ENCODE results near the gene ZNF497.

Gene ZNF497

GRCh38 chr19:58346961-58347929, 15.3 kb downstream of the ZNF497 start:
- DNase-seq: peak; percentile 73

GRCh38 chr19:58345558-58345957, 17.0 kb downstream of the ZNF497 start:
- no peak for DNase-seq

- DNase-seq: no peak
Observed at GRCh38 chr19:58338825-58339558, 23.6 kb downstream of the ZNF497 start.

- no peak for DNase-seq
Observed at GRCh38 chr19:58338336-58338735, 24.2 kb downstream of the ZNF497 start.

GRCh38 chr19:58336820-58337219, 25.7 kb downstream of the ZNF497 start:
- no peak for DNase-seq

GRCh38 chr19:58336216-58336615, 26.3 kb downstream of the ZNF497 start:
- DNase-seq: no peak

- no peak for DNase-seq
Observed at GRCh38 chr19:58335630-58336029, 26.9 kb downstream of the ZNF497 start.

- no peak for DNase-seq
Observed at GRCh38 chr19:58334691-58335249, 27.8 kb downstream of the ZNF497 start.

- DNase-seq: no peak
Observed at GRCh38 chr19:58332697-58333096, 29.9 kb downstream of the ZNF497 start.

GRCh38 chr19:58330458-58330857, 32.1 kb downstream of the ZNF497 start:
- no peak for DNase-seq

- peak; percentile 18 for DNase-seq
Observed at GRCh38 chr19:58328999-58329398, 33.6 kb downstream of the ZNF497 start.

GRCh38 chr19:58326914-58327726, 35.4 kb downstream of the ZNF497 start, which contains the start of gene ZSCAN22:
Gene ZSCAN22 (plus strand): TSS chr19:58326994. CDS start chr19:58334803, 7,809 bp downstream.
- DNase-seq: peak; percentile 96

- DNase-seq: no peak
Observed at GRCh38 chr19:58326501-58326913, 36.0 kb downstream of the ZNF497 start.

- peak; percentile 27 for DNase-seq
Observed at GRCh38 chr19:58325311-58326022, 37.1 kb downstream of the ZNF497 start.

- DNase-seq: no peak
Observed at GRCh38 chr19:58319241-58319640, 43.3 kb downstream of the ZNF497 start.

GRCh38 chr19:58318297-58318696, 44.3 kb downstream of the ZNF497 start:
- no peak for DNase-seq

- no peak for DNase-seq
Observed at GRCh38 chr19:58317476-58318072, 45.0 kb downstream of the ZNF497 start.

- DNase-seq: no peak
Observed at GRCh38 chr19:58315580-58315979, 47.0 kb downstream of the ZNF497 start.

- no peak for DNase-seq
Observed at GRCh38 chr19:58311345-58311865, 51.1 kb downstream of the ZNF497 start.

GRCh38 chr19:58310685-58311084, 51.9 kb downstream of the ZNF497 start:
- peak; percentile 22 for DNase-seq

GRCh38 chr19:58307736-58308135, 54.8 kb downstream of the ZNF497 start:
- no peak for DNase-seq

All from stimulated activated CD4-positive, alpha-beta T cell treated with anti-CD3 and anti-CD28 coated beads, Interleukin-15, amount 100 ng/mL, for 24 hours (primary cell).